MM.1S (cell line): ENCODE measurements around the gene AOC1.

Source experiments
- DNase-seq: peaks from one replicate; pipeline ENCODE4 v3.0.0-alpha.2; 2015
- H2AFZ ChIP-seq: fragments of 300-600 bp; sonication (generic); 2 replicates; pipeline ENCODE4 v1.6.0; 2016; ENCODE audit warnings: antibody characterized with exemption, low read length
- H3F3A ChIP-seq: fragments of 300-600 bp; sonication (generic); 2 replicates; pipeline ENCODE4 v1.6.1; 2016; ENCODE audit warnings: mild to moderate bottlenecking, antibody characterized with exemption, low read length, moderate library complexity, mixed read lengths; ENCODE audit not compliant: insufficient read depth
- H3K27ac ChIP-seq: fragments of 300-600 bp; sonication (generic); 2 replicates; pipeline ENCODE4 v1.5.1; 2016; ENCODE audit warnings: mild to moderate bottlenecking, low read length
- H3K27me3 ChIP-seq: fragments of 300-600 bp; sonication (generic); replicated peaks from 2 replicates; pipeline ENCODE4 v1.6.0; 2016; ENCODE audit warnings: low read length; ENCODE audit not compliant: insufficient read depth
- H3K36me3 ChIP-seq: fragments of 300-600 bp; sonication (generic); replicated peaks from 2 replicates; pipeline ENCODE4 v1.6.1; 2016; ENCODE audit warnings: mild to moderate bottlenecking, low read length, mixed read lengths; ENCODE audit not compliant: insufficient read depth
- H3K4me1 ChIP-seq: fragments of 300-600 bp; sonication (generic); 2 replicates; pipeline ENCODE4 v1.6.1; 2016; ENCODE audit warnings: low read length, mixed read lengths
- H3K4me2 ChIP-seq: fragments of 300-600 bp; sonication (generic); 2 replicates; pipeline ENCODE4 v1.6.0; 2016; ENCODE audit warnings: low read depth, low read length
- H3K4me3 ChIP-seq: fragments of 300-600 bp; sonication (generic); 2 replicates; pipeline ENCODE4 v1.5.1; 2016; ENCODE audit warnings: low read length, mixed read lengths
- H3K79me2 ChIP-seq: fragments of 300-600 bp; sonication (generic); 2 replicates; pipeline ENCODE4 v1.6.1; 2016; ENCODE audit warnings: mixed run types, low read length, mixed read lengths
- H3K9ac ChIP-seq: fragments of 300-600 bp; sonication (generic); 2 replicates; pipeline ENCODE4 v1.6.1; 2016; ENCODE audit warnings: low read length, mixed read lengths
- H3K9me2 ChIP-seq: fragments of 300-600 bp; sonication (generic); replicated peaks from 2 replicates; pipeline ENCODE4 v1.6.1; 2016; ENCODE audit warnings: mild to moderate bottlenecking, low read length, mixed read lengths; ENCODE audit not compliant: insufficient read depth
- H3K9me3 ChIP-seq: fragments of 300-600 bp; sonication (generic); replicated peaks from 2 replicates; pipeline ENCODE4 v1.6.1; 2016; ENCODE audit warnings: mild to moderate bottlenecking, low read length, mixed read lengths; ENCODE audit not compliant: insufficient read depth
- H4K20me1 ChIP-seq: fragments of 300-600 bp; sonication (generic); 2 replicates; pipeline ENCODE4 v1.6.1; 2016; ENCODE audit warnings: mild to moderate bottlenecking, low read length, moderate library complexity, mixed read lengths; ENCODE audit not compliant: insufficient read depth
- EZH2 ChIP-seq: fragments of 300-600 bp; sonication (generic); optimal IDR thresholded peaks from 2 replicates; pipeline ENCODE3; 2017; ENCODE audit warnings: low read depth, mild to moderate bottlenecking, antibody characterized with exemption, low read length, mixed read lengths
- EZH2phosphoT487 ChIP-seq: fragments of 300-600 bp; sonication (generic); IDR thresholded peaks from 2 replicates; pipeline ENCODE4 v1.6.1; 2018; ENCODE audit warnings: antibody characterized with exemption, low read length
- TF ChIP-seq, protein P1 (sequence below): fragments of 300-600 bp; sonication (generic); IDR thresholded peaks from 2 replicates; pipeline ENCODE4 v1.5.1; 2016; ENCODE audit warnings: antibody characterized with exemption, low read length, mixed read lengths

Gene AOC1

GRCh38 chr7:150895809-150896208, 43.5 kb downstream of the AOC1 start:
- H3K9me2 ChIP-seq = no peaks in the 10 kb centered on the region
- no peaks in the 10 kb centered on the region for H3K36me3 ChIP-seq
- H3K9me3 ChIP-seq = no peaks in the 10 kb centered on the region
- TF ChIP-seq EZH2phosphoT487 = no peak
- TF ChIP-seq, protein P1, sequence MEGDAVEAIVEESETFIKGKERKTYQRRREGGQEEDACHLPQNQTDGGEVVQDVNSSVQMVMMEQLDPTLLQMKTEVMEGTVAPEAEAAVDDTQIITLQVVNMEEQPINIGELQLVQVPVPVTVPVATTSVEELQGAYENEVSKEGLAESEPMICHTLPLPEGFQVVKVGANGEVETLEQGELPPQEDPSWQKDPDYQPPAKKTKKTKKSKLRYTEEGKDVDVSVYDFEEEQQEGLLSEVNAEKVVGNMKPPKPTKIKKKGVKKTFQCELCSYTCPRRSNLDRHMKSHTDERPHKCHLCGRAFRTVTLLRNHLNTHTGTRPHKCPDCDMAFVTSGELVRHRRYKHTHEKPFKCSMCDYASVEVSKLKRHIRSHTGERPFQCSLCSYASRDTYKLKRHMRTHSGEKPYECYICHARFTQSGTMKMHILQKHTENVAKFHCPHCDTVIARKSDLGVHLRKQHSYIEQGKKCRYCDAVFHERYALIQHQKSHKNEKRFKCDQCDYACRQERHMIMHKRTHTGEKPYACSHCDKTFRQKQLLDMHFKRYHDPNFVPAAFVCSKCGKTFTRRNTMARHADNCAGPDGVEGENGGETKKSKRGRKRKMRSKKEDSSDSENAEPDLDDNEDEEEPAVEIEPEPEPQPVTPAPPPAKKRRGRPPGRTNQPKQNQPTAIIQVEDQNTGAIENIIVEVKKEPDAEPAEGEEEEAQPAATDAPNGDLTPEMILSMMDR = peak; percentile 18; the same call in 1 of the 2 replicates
- no peak for TF ChIP-seq EZH2
- no peaks in the 10 kb centered on the region for H3K79me2 ChIP-seq
- H4K20me1 ChIP-seq = no peaks in the 10 kb centered on the region
- H3F3A ChIP-seq = no peaks in the 10 kb centered on the region
- no peak overlapping the region for H3K4me3 ChIP-seq
- H3K9ac ChIP-seq = no peak overlapping the region
- H3K4me1 ChIP-seq = peaks cover 27% of the 10 kb centered on the region
- no peak overlapping the region for H2AFZ ChIP-seq
- DNase-seq = peak; percentile 36
- H3K4me2 ChIP-seq = no peak overlapping the region
- no peaks in the 10 kb centered on the region for H3K27me3 ChIP-seq
- no peak overlapping the region for H3K27ac ChIP-seq

DNA sequence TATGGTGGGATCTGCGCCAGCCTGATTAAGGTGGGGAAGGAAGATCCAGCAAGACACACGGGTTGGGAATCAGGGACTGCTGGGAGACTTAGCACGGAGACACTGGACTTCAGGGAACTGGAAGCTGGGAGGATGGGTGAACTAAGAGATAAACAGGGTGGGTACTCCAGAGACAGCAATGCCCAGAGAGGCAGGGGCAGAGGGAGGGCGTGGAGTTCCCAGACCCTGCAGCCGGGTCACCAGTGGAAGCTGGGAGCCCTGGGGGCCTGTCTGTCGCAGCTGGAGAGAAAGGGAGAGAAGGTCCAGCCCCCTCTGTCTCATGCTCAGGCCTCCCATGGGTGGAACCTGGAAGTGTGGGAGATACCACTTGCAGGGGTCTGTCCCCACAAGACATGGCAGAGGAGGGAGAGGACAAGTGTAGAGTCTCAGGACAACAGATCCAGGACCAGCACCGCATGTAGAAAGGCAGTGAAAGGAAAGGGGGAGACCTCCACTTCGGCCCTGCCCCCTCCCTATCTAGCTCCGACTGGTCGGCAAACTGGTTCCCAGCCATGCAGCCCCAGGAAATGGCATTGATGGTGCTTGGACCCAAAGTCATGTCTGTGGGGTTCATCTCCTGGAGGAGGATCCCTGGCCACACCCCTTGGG, 44.4 kb downstream of the AOC1 start:
- H3K36me3 ChIP-seq = no peaks in the 10 kb centered on the region
- H3K4me2 ChIP-seq = no peak overlapping the region; the same call in 1 of the 2 replicates

GRCh38 chr7:150897502-150898474, 45.5 kb downstream of the AOC1 start:
- H3F3A ChIP-seq = no peaks in the 10 kb centered on the region
- no peaks in the 10 kb centered on the region for H3K36me3 ChIP-seq
- no peaks in the 10 kb centered on the region for H3K9me2 ChIP-seq
- no peaks in the 10 kb centered on the region for H3K27me3 ChIP-seq
- DNase-seq = peak; percentile 72
- H2AFZ ChIP-seq = peak overlapping the region; percentile 20
- no peaks in the 10 kb centered on the region for H3K79me2 ChIP-seq
- peak overlapping the region; percentile 13; the same call in 1 of the 2 replicates for H3K9ac ChIP-seq
- TF ChIP-seq, protein P1 = no peak
- TF ChIP-seq EZH2phosphoT487 = no peak
- TF ChIP-seq EZH2 = no peak
- H4K20me1 ChIP-seq = no peaks in the 10 kb centered on the region
- H3K4me2 ChIP-seq = peak overlapping the region; percentile 70
- H3K9me3 ChIP-seq = no peaks in the 10 kb centered on the region
- peak overlapping the region; percentile 43; the same call in 1 of the 2 replicates for H3K27ac ChIP-seq
- H3K4me3 ChIP-seq = peak overlapping the region; percentile 14; the same call in 1 of the 2 replicates
- peaks cover 27% of the 10 kb centered on the region for H3K4me1 ChIP-seq

More for the DNA sequence above, 44.4 kb downstream of the AOC1 start:
- Histone ChIP-seq H3K27ac (peak overlapping the region; percentile 6; the same call in 1 of the 2 replicates), H2AFZ (no peak overlapping the region), H3K9me2 (no peaks in the 10 kb centered on the region), H3K9me3 (no peaks in the 10 kb centered on the region), H4K20me1 (no peaks in the 10 kb centered on the region), H3K4me1 (peaks cover 27% of the 10 kb centered on the region), H3K4me3 (no peak overlapping the region), H3F3A (no peaks in the 10 kb centered on the region), H3K9ac (no peak overlapping the region), H3K79me2 (no peaks in the 10 kb centered on the region), H3K27me3 (no peaks in the 10 kb centered on the region)
- TF ChIP-seq EZH2 (no peak), EZH2phosphoT487 (no peak)
- TF ChIP-seq, protein P1 = no peak
- DNase-seq = no peak
